HepG2 (cell line): ENCODE measurements around the gene SERPINF2. TPM values are rescaled to one million over a fixed set of nuclear protein-coding genes. Genes with fewer than 3 reads are reported as not detected.

Experiments used
- ARID4A ChIP-seq: sonication (generic); formaldehyde crosslinking; IDR thresholded peaks from 2 replicates; pipeline ENCODE4 v1.5.0; 2020; ENCODE audit warnings: mild to moderate bottlenecking, missing genetic modification reagents, borderline replicate concordance
- ARNT2 ChIP-seq: sonication (generic); formaldehyde crosslinking; IDR thresholded peaks from 2 replicates; pipeline ENCODE4 v1.8.0; 2022; ENCODE audit warnings: mild to moderate bottlenecking, low read depth, missing genetic modification reagents, moderate library complexity
- DPF2 ChIP-seq: sonication (generic); formaldehyde crosslinking; IDR thresholded peaks from 2 replicates; pipeline ENCODE4 v1.4.0; 2020; ENCODE audit warnings: mild to moderate bottlenecking, low read depth, missing genetic modification reagents, borderline replicate concordance
- EZH2 ChIP-seq: conservative IDR thresholded peaks from 2 replicates; pipeline ENCODE4 v1.6.1; 2012; ENCODE audit warnings: mild to moderate bottlenecking, low read depth, low read length, moderate library complexity
- FOXO1 ChIP-seq: sonication (generic); formaldehyde crosslinking; IDR thresholded peaks from 2 replicates; pipeline ENCODE4 v1.4.0; 2020; ENCODE audit warnings: missing genetic modification reagents
- FOXO4 ChIP-seq: sonication (generic); formaldehyde crosslinking; conservative IDR thresholded peaks from 2 replicates; pipeline ENCODE4 v1.8.1; 2023; ENCODE audit warnings: missing genetic modification reagents
- NFE2L1 ChIP-seq: sonication (generic); formaldehyde crosslinking; IDR thresholded peaks from 2 replicates; pipeline ENCODE4 v1.4.0; 2020; ENCODE audit warnings: missing genetic modification reagents, mild to moderate bottlenecking, borderline replicate concordance
- SMYD3 ChIP-seq: sonication (generic); formaldehyde crosslinking; IDR thresholded peaks from 2 replicates; pipeline ENCODE4 v1.8.1; 2023; ENCODE audit warnings: mild to moderate bottlenecking, missing genetic modification reagents
- SSRP1 ChIP-seq: IDR thresholded peaks from 2 replicates; pipeline ENCODE4 v1.6.1; 2016; ENCODE audit warnings: control low read depth
- TOPORS ChIP-seq: sonication (generic); formaldehyde crosslinking; IDR thresholded peaks from 2 replicates; pipeline ENCODE4 v1.8.0; 2023; ENCODE audit warnings: mild to moderate bottlenecking, missing genetic modification reagents
- YEATS2 ChIP-seq: sonication (generic); formaldehyde crosslinking; IDR thresholded peaks from 2 replicates; pipeline ENCODE4 v1.4.0; 2020; ENCODE audit warnings: missing genetic modification reagents, borderline replicate concordance
- ZBTB7B ChIP-seq: sonication (generic); formaldehyde crosslinking; IDR thresholded peaks from 2 replicates; pipeline ENCODE4 v1.4.0; 2020; ENCODE audit warnings: missing genetic modification reagents
- ZMYM2 ChIP-seq: sonication (generic); formaldehyde crosslinking; IDR thresholded peaks from 2 replicates; pipeline ENCODE4 v1.8.0; 2022; ENCODE audit warnings: mild to moderate bottlenecking, missing genetic modification reagents
- ZNF230 ChIP-seq: sonication (generic); formaldehyde crosslinking; IDR thresholded peaks from 2 replicates; pipeline ENCODE4 v1.4.0; 2020; ENCODE audit warnings: mild to moderate bottlenecking, missing genetic modification reagents
- ZNF317 ChIP-seq: sonication (generic); formaldehyde crosslinking; IDR thresholded peaks from 2 replicates; pipeline ENCODE4 v1.5.0; 2020; ENCODE audit warnings: mild to moderate bottlenecking, missing genetic modification reagents
- ZNF383 ChIP-seq: sonication (generic); formaldehyde crosslinking; IDR thresholded peaks from 2 replicates; pipeline ENCODE4 v1.4.0; 2020; ENCODE audit warnings: missing genetic modification reagents, mild to moderate bottlenecking, borderline replicate concordance
- ZNF414 ChIP-seq: sonication (generic); formaldehyde crosslinking; IDR thresholded peaks from 2 replicates; pipeline ENCODE4 v1.5.0; 2020; ENCODE audit warnings: missing genetic modification reagents
- ZNF430 ChIP-seq: sonication (generic); formaldehyde crosslinking; IDR thresholded peaks from 2 replicates; pipeline ENCODE4 v1.9.0; 2021; ENCODE audit warnings: mild to moderate bottlenecking, missing genetic modification reagents
- ZNF567 ChIP-seq: sonication (generic); formaldehyde crosslinking; IDR thresholded peaks from 2 replicates; pipeline ENCODE4 v1.8.1; 2023; ENCODE audit warnings: mild to moderate bottlenecking, missing genetic modification reagents, borderline replicate concordance
- ZNF777 ChIP-seq: sonication (generic); formaldehyde crosslinking; IDR thresholded peaks from 2 replicates; pipeline ENCODE4 v1.4.0; 2020; ENCODE audit warnings: missing genetic modification reagents
- ZUFSP ChIP-seq: sonication (generic); formaldehyde crosslinking; IDR thresholded peaks from 2 replicates; pipeline ENCODE4 v1.9.0; 2021; ENCODE audit warnings: missing genetic modification reagents, mild to moderate bottlenecking, borderline replicate concordance
- polyA plus RNA-seq, 8 experiments: library from polyadenylated mRNA; depleted of rRNA in 3 of 8; stranded (reverse) in 7 of 8; unstranded in 1 of 8; fragments of >200 nt; fragmentation: Illumina TruSeq in 4 of 8; extraction: Trizol in 4 of 8; gene quantifications; 2 replicates each; pipeline versions ENCODE4 v1.2.1 to v1.2.3, GENCODE V29; 2011 to 2016; ENCODE audit warnings: low read depth in 4 of 8, missing spikeins in 1 of 8, mixed read lengths in 1 of 8; ENCODE audit not compliant: insufficient read depth in 1 of 8
- total RNA-seq, 5 experiments: library from RNA; depleted of rRNA; stranded (reverse); fragments of >200 nt; fragmentation: Illumina TruSeq; extraction: Trizol; gene quantifications; 2 replicates each; pipeline ENCODE4 v1.2.3, GENCODE V29; 2016; ENCODE audit warnings: low read depth in 1 of 5

SERPINF2 gene
- total and polyA plus RNA-seq, 2 of the 13 experiments (the other 11 are each of a cell fraction or from before 2014, with no cell fraction given) = 309 to 548 TPM

DNA sequence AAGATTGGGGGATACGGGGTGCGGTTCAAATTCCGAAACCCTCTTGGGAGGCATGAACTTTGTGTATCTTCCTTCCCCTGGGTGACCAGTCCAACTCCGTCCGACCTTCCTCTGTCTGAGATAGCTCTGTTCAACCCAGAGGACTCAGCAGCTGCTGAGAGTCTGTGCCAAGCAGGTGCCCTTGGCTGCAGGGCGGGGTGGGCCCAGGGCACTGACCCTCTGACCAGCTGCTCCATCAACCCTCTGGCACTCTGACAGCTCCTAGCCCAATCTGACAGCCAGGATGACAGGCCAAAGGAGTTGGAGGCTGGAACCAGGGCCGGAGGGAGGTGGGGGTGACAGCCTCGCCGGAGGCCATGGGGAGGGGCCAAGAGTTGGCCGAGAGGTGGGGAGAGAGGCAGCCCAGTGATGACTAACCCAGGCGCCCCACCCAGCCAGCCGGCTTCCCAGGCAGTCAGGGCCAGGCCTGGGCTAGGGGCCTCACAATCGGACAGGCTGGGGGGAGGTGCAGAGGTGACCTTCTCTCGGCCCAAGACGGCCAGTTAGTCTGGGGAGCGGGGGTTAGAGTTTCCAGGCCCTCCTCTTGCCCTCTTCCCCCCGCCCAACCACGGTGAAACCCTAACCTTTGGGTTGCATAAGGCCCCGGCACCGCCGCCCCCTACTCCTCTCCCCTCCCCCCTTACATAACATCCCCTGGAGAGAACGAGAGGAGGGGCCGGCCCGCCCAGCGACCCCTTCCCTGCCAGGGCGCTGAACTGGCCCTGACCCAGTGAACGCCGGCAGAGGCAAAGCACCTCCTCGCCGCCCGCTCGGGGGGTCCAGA is 27.5 kb upstream of the SERPINF2 start (continued):
- TF ChIP-seq ARID4A (peak; percentile 80; the same call in 1 of the 2 replicates), DPF2 (CRISPR knock-in tag) (no peak; the same call in 1 of the 2 replicates), EZH2 (no peak), NFE2L1 (CRISPR knock-in tag) (0 out of 2 replicates have a peak, but pooled peaks have one; percentile 31), ZNF567 (no peak), FOXO4 (CRISPR knock-in tag) (no peak), ZNF383 (CRISPR knock-in tag) (0 out of 2 replicates have a peak, but pooled peaks have one; percentile 9), SMYD3 (CRISPR knock-in tag) (no peak), ZBTB7B (CRISPR knock-in tag) (no peak; the same call in 1 of the 2 replicates), ZNF430 (0 out of 2 replicates have a peak, but pooled peaks have one; percentile 40), YEATS2 (CRISPR knock-in tag) (peak; percentile 47; the same call in 1 of the 2 replicates), ZNF230 (no peak), ARNT2 (CRISPR knock-in tag) (peak; percentile 74; the same call in 1 of the 2 replicates), ZNF317 (CRISPR knock-in tag) (0 out of 2 replicates have a peak, but pooled peaks have one; percentile 5), ZMYM2 (CRISPR knock-in tag) (no peak), ZNF777 (CRISPR knock-in tag) (0 out of 2 replicates have a peak, but pooled peaks have one; percentile 14), FOXO1 (CRISPR knock-in tag) (no peak), ZUFSP (CRISPR knock-in tag) (no peak), TOPORS (CRISPR knock-in tag) (no peak), ZNF414 (CRISPR knock-in tag) (0 out of 2 replicates have a peak, but pooled peaks have one; percentile 32), SSRP1 (CRISPR knock-in tag) (0 out of 2 replicates have a peak, but pooled peaks have one; percentile 42)
